Lower leg skin (tissue), 3 donors: Measurements from ENCODE around the gene GAL.

ENCODE experiments used
- CTCF ChIP-seq, 3 donors: fragments of 450-650 bp; IDR thresholded peaks; one replicate each; pipeline ENCODE4 v1.5.1; 2016; ENCODE audit warnings: antibody characterized with exemption in 3 of 3, mild to moderate bottlenecking in 3 of 3, moderate library complexity in 2 of 3
- POLR2A ChIP-seq, 2 donors: fragments of 450-650 bp; IDR thresholded peaks; one replicate each; pipeline ENCODE4 v1.6.1; 2016 to 2017; ENCODE audit warnings: antibody characterized with exemption in 2 of 2, mild to moderate bottlenecking in 1 of 2, moderate library complexity in 1 of 2

- TF ChIP-seq CTCF (IDR thresholded peaks at IDR 0.05) (no peak), POLR2A (IDR thresholded peaks at IDR 0.05) (no peak)
Measured at GRCh38 chr11:68667511-68668500, 16.5 kb upstream of the GAL start.
